ENCODE measurements around the gene PTPRO. TPM values are rescaled to one million over a fixed set of nuclear protein-coding genes. Genes with fewer than 3 reads are reported as not detected.

The PTPRO gene
- total RNA-seq, 2 experiments from 2014 or later: 0.47 to 0.63 TPM

DNA sequence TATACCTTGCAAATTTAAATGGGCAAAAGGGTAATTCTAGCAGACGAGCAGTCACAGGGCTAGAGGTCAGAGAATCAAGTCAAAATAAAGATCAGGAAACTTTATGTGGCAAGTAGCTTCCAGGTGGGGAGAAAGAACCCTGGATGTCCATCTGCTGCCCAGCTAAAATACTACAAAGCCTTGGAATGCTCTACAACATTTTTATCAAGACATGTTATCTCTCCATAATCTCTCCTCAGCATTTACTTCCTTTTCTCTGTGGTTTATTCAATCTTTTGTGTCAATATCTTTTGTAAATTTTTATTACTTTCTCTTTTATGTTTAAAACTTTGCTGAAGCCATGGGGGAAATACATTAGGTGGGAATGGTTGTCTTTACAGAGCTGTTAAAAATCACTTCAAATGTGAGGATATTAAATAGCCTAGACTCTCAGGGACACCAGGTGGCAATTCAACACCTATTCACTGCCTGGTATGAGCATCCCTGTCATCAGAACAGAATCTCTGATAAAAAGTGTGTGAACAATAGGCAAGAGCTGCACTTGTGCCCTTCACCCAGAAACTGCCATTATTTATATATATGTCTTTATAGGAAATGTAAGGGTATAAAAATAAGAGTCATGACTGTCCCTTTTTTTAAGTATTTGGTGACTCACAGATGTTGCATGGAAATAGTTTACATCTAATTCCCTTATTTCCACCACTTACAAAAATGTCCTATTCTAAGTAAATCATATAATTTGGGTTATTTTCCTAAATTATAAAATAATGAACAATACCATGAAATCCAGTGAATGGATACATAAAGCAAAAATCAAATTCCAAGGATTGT, 314.0 kb downstream of the PTPRO start:
- ChIA-PET CTCF (no interaction called here), POLR2A (no interaction called here)
- Mint-ChIP-seq H3K27ac (no peak overlapping the region), H3K4me3 (no peak overlapping the region), H3K9me3 (no peaks in the 10 kb centered on the region), H3K4me1 (ENCODE audit: low read depth) (no peaks in the 10 kb centered on the region), H3K36me3 (ENCODE audit: low read depth) (no peaks in the 10 kb centered on the region), H3K27me3 (no peaks in the 10 kb centered on the region)
- intact Hi-C loops (cut with micrococcal nuclease): no loop called here
- ATAC-seq (no peak), DNase-seq (no peak)
- TF ChIP-seq, protein P1, sequence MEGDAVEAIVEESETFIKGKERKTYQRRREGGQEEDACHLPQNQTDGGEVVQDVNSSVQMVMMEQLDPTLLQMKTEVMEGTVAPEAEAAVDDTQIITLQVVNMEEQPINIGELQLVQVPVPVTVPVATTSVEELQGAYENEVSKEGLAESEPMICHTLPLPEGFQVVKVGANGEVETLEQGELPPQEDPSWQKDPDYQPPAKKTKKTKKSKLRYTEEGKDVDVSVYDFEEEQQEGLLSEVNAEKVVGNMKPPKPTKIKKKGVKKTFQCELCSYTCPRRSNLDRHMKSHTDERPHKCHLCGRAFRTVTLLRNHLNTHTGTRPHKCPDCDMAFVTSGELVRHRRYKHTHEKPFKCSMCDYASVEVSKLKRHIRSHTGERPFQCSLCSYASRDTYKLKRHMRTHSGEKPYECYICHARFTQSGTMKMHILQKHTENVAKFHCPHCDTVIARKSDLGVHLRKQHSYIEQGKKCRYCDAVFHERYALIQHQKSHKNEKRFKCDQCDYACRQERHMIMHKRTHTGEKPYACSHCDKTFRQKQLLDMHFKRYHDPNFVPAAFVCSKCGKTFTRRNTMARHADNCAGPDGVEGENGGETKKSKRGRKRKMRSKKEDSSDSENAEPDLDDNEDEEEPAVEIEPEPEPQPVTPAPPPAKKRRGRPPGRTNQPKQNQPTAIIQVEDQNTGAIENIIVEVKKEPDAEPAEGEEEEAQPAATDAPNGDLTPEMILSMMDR (IDR thresholded peaks at IDR 0.05): no peak

DNA sequence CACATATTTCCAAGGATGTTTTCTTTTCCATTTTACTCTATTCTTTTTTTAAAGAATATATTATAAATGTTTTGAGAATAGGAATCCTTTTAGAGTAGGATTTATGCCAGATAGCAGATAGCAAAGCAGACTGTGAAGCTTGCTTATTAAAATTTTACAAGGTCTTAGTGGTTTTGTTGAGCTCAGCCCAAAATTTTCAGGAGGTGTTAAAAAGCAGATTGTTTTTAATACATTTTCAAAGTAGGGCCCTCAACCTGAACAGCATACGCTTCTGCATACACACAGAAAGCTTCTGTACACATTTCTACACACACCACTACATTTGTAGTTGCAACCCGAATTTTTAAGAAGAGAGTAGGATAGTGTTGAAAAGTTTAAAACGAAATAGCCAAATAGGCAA, 315.9 kb downstream of the PTPRO start:
- intact Hi-C loops (cut with micrococcal nuclease): no loop called here
- no peak overlapping the region for H3K4me3 Mint-ChIP-seq
- no peaks in the 10 kb centered on the region for H3K9me3 Mint-ChIP-seq
- H3K27ac Mint-ChIP-seq: no peak overlapping the region
- H3K4me1 Mint-ChIP-seq (ENCODE audit: low read depth): no peaks in the 10 kb centered on the region
- no peaks in the 10 kb centered on the region for H3K27me3 Mint-ChIP-seq
- TF ChIP-seq, protein P1 (IDR thresholded peaks at IDR 0.05): no peak
- no peaks in the 10 kb centered on the region for H3K36me3 Mint-ChIP-seq (ENCODE audit: low read depth)
- ChIA-PET POLR2A (no interaction called here), CTCF (no interaction called here)
- no peak for DNase-seq
- ATAC-seq: no peak

DNA sequence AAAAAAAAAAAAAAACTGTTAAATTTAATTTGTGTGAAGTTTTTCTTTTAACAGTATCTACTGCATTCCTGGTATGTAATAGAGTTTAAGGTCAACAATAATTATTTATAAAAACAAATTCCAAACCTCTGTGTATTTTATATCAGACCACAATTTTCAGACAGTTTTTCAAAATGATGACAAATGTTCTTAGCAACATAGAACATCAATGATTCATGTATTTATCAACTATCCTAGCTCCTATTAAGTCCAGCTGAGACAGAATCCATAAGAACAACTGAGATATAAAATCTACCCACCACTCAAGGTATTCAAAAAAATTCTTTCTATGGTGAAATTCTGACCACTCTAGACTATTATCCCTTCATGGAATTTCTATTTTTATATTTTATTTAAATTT, 322.4 kb downstream of the PTPRO start:
- DNase-seq (no peak), ATAC-seq (no peak)
- H3K4me3 Mint-ChIP-seq: no peak overlapping the region
- H3K9me3 Mint-ChIP-seq: no peaks in the 10 kb centered on the region
- CTCF ChIA-PET: interaction anchor here (1.7 kb wide), 1 partner anchor 60 kb away, joined by 3 read pairs; no protein-coding TSS in a partner anchor
- H3K36me3 Mint-ChIP-seq (ENCODE audit: low read depth): no peaks in the 10 kb centered on the region
- intact Hi-C loops (cut with micrococcal nuclease): no loop called here
- H3K27me3 Mint-ChIP-seq: no peaks in the 10 kb centered on the region
- H3K27ac Mint-ChIP-seq: no peak overlapping the region
- TF ChIP-seq, protein P1 (IDR thresholded peaks at IDR 0.05): no peak
- H3K4me1 Mint-ChIP-seq (ENCODE audit: low read depth): no peaks in the 10 kb centered on the region
- POLR2A ChIA-PET: no interaction called here

DNA sequence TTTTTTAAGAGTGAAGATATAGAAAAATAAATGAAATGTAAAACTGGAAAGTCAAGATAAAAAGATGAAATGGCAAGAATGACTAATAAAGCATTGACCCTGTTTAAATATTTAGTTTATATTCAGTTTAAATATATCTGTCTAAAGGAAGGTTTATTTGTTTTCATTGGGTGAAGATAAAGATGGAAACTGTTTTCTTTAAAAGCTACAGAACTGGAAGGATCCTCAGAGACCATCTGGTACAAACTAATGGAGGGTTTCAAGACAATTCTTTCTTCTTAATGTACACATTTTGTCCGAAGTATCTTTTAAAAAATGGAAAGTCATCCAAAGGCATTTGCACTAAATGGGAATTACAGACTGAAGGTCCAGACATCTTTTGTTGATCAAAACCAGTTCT, 324.3 kb downstream of the PTPRO start:
- TF ChIP-seq, protein P1 (IDR thresholded peaks at IDR 0.05): no peak
- ChIA-PET CTCF (no interaction called here), POLR2A (no interaction called here)
- Mint-ChIP-seq H3K27me3 (no peaks in the 10 kb centered on the region), H3K27ac (no peak overlapping the region), H3K9me3 (no peaks in the 10 kb centered on the region), H3K4me1 (ENCODE audit: low read depth) (no peaks in the 10 kb centered on the region), H3K36me3 (ENCODE audit: low read depth) (no peaks in the 10 kb centered on the region), H3K4me3 (no peak overlapping the region)
- no peak for ATAC-seq
- intact Hi-C loops (cut with micrococcal nuclease): no loop called here
- DNase-seq: no peak

Other genes with a start within 250 kb of the PTPRO start
- not detected for gene RERG, start 101.1 kb upstream of the PTPRO start, total RNA-seq

Measured in activated CD8-positive, alpha-beta T cell treated with anti-CD3 and anti-CD28 coated beads for 36 hours (primary cell).